ENCODE data around the gene PXDC1. TPM values are rescaled to one million over a fixed set of nuclear protein-coding genes. Genes with fewer than 3 reads are reported as not detected.

The PXDC1 gene
- total RNA-seq, 1 experiment from 2014 or later, result 18.2 TPM

- H3K4me1 Mint-ChIP-seq (ENCODE audit: low read depth, unreplicated experiment), result peaks cover 50% of the 10 kb centered on the region
- intact Hi-C loops (cut with micrococcal nuclease; ENCODE audit: unreplicated experiment), result loop anchor here (5.0 to 10.0 kb wide), 2 partner anchors 81 to 408 kb away; no protein-coding TSS in a partner anchor
- H3K27ac Mint-ChIP-seq (ENCODE audit: unreplicated experiment), result no peak overlapping the region
- no peak overlapping the region for H3K4me3 Mint-ChIP-seq (ENCODE audit: low read depth, unreplicated experiment)
- BruUV-seq (replicated peaks), result no TSS peak
- no peaks in the 10 kb centered on the region for H3K27me3 Mint-ChIP-seq (ENCODE audit: unreplicated experiment)
- H3K36me3 Mint-ChIP-seq (ENCODE audit: insufficient read depth, unreplicated experiment), result peaks cover 37% of the 10 kb centered on the region
- no peak for DNase-seq
- no peaks in the 10 kb centered on the region for H3K9me3 Mint-ChIP-seq (ENCODE audit: low read depth, unreplicated experiment)
- no peak for TF ChIP-seq CTCF (IDR thresholded peaks at IDR 0.05; ENCODE audit: unreplicated experiment)
- CTCF ChIA-PET, result no interaction called here
Measured at GRCh38 chr6:3746696-3747095, 4.8 kb downstream of the PXDC1 start.

DNA sequence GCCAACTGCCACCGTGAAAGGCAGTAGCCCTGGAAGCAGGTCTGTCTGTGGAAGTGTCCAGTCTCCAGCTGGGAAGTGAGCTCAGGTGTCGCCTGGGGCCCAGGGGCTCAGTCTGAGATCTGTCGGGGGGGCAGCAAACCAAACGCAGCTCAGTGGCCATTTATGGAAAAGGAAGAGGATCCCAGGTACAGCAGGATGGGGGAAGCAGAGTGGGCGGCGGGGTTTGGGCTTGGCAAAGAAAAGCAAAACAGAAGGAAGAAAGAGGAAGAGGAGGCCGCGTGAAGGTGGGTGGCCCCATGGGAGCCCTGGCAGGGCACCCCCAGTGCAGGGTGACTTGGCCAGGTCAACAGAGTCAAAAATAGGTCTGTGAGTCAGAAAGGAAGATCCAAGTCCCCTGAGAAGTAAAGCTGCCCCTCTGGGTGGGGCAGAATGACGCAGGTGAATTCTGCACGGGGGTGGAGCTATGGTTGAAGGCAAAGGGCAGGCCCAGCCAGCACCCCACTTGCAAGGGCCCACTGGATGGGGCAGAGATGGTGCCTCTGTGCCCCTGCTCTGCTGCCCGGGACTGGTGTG lies 5.3 kb downstream of the PXDC1 start:
- Mint-ChIP-seq H3K9me3 (ENCODE audit: low read depth, unreplicated experiment) (no peaks in the 10 kb centered on the region), H3K27me3 (ENCODE audit: unreplicated experiment) (no peaks in the 10 kb centered on the region), H3K4me3 (ENCODE audit: low read depth, unreplicated experiment) (no peak overlapping the region), H3K4me1 (ENCODE audit: low read depth, unreplicated experiment) (peaks cover 51% of the 10 kb centered on the region), H3K36me3 (ENCODE audit: insufficient read depth, unreplicated experiment) (peaks cover 36% of the 10 kb centered on the region), H3K27ac (ENCODE audit: unreplicated experiment) (peak overlapping the region; percentile 63)
- no peak for DNase-seq
- BruUV-seq (replicated peaks), result no TSS peak
- intact Hi-C loops (cut with micrococcal nuclease; ENCODE audit: unreplicated experiment), result loop anchor here (5.0 to 10.0 kb wide), 2 partner anchors 81 to 409 kb away; no protein-coding TSS in a partner anchor
- CTCF ChIA-PET, result no interaction called here
- no peak for TF ChIP-seq CTCF (IDR thresholded peaks at IDR 0.05; ENCODE audit: unreplicated experiment)

DNA sequence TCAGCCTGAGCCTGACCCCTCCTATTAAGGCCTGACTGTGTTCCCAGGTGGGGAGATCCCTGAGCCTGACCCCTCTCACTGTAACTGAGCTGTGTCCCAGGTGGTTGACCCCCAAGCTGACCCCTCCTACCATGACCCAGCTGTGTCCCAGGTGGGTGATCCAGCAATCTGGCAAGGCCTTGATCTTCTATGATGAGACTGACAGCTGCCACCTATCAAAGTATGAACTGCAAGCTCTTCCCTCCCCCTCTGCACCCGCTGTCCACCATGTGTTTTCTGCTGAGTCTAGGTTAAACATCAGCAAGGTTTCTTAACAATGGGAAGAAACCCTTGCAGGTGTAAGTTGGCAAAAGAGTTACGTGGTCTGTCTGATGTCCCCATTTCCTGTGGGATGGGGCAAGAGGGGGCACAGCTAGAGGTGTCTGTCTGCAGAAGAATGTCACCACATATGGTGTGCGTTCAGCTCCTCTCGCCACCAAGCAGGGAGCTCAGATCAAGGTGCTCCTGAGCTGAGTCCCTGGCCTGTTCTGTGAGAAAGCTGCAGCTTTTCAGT lies 5.9 kb downstream of the PXDC1 start:
- no peak for DNase-seq
- Mint-ChIP-seq H3K4me1 (ENCODE audit: low read depth, unreplicated experiment) (peaks cover 51% of the 10 kb centered on the region), H3K27me3 (ENCODE audit: unreplicated experiment) (no peaks in the 10 kb centered on the region), H3K27ac (ENCODE audit: unreplicated experiment) (peak overlapping the region; percentile 63), H3K36me3 (ENCODE audit: insufficient read depth, unreplicated experiment) (peaks cover 36% of the 10 kb centered on the region), H3K9me3 (ENCODE audit: low read depth, unreplicated experiment) (no peaks in the 10 kb centered on the region), H3K4me3 (ENCODE audit: low read depth, unreplicated experiment) (no peak overlapping the region)
- BruUV-seq (replicated peaks), result no TSS peak
- intact Hi-C loops (cut with micrococcal nuclease; ENCODE audit: unreplicated experiment), result loop anchor here (5.0 to 10.0 kb wide), 2 partner anchors 82 to 409 kb away; no protein-coding TSS in a partner anchor
- TF ChIP-seq CTCF (IDR thresholded peaks at IDR 0.05; ENCODE audit: unreplicated experiment), result no peak
- CTCF ChIA-PET, result no interaction called here

GRCh38 chr6:3744901-3745470 lies 6.5 kb downstream of the PXDC1 start:
- H3K4me1 Mint-ChIP-seq (ENCODE audit: low read depth, unreplicated experiment), result peaks cover 51% of the 10 kb centered on the region
- BruUV-seq (replicated peaks), result no TSS peak
- intact Hi-C loops (cut with micrococcal nuclease; ENCODE audit: unreplicated experiment), result loop anchor here (5.0 to 10.0 kb wide), 2 partner anchors 82 to 410 kb away; no protein-coding TSS in a partner anchor
- H3K27ac Mint-ChIP-seq (ENCODE audit: unreplicated experiment), result no peak overlapping the region
- TF ChIP-seq CTCF (IDR thresholded peaks at IDR 0.05; ENCODE audit: unreplicated experiment), result no peak
- no peak for DNase-seq
- H3K36me3 Mint-ChIP-seq (ENCODE audit: insufficient read depth, unreplicated experiment), result peaks cover 30% of the 10 kb centered on the region
- H3K9me3 Mint-ChIP-seq (ENCODE audit: low read depth, unreplicated experiment), result no peaks in the 10 kb centered on the region
- no peak overlapping the region for H3K4me3 Mint-ChIP-seq (ENCODE audit: low read depth, unreplicated experiment)
- no peaks in the 10 kb centered on the region for H3K27me3 Mint-ChIP-seq (ENCODE audit: unreplicated experiment)
- CTCF ChIA-PET, result no interaction called here

Data from Calu3 (cell line).